ENCODE measurements around the gene MBD4. TPM values are rescaled to one million over a fixed set of nuclear protein-coding genes. Genes with fewer than 3 reads are reported as not detected.

The MBD4 gene
- total RNA-seq, 1 experiment from 2014 or later = 40.1 TPM

GRCh38 chr3:129463094-129463493 is 23.3 kb upstream of the MBD4 start:
- DNase-seq = no peak
- Histone ChIP-seq H3K4ac (ENCODE audit: low read depth, low read length) (no peak overlapping the region), H3K23me2 (ENCODE audit: insufficient read length, low read depth, low read length, poor library complexity, severe bottlenecking) (no peaks in the 10 kb centered on the region), H3K9ac (ENCODE audit: extremely low read depth, insufficient read length, low read length) (no peak overlapping the region), H2BK12ac (ENCODE audit: insufficient read length, low read depth, low read length) (no peak overlapping the region), H3K79me1 (ENCODE audit: insufficient read depth, low read depth, low read length, poor library complexity, severe bottlenecking) (no peaks in the 10 kb centered on the region), H3K23ac (ENCODE audit: insufficient read length, low read depth, low read length) (no peak overlapping the region), H2BK120ac (ENCODE audit: low read depth, low read length, poor library complexity, severe bottlenecking) (no peak overlapping the region), H3T11ph (ENCODE audit: low read length) (no peak overlapping the region), H3K9me3 (ENCODE audit: control insufficient read depth, low read depth, low read length) (no peaks in the 10 kb centered on the region), H3K4me1 (ENCODE audit: insufficient read depth, low read length) (no peaks in the 10 kb centered on the region), H3K56ac (ENCODE audit: insufficient read length, low read depth, low read length) (no peak overlapping the region), H3K27me3 (ENCODE audit: insufficient read depth, low read length) (no peaks in the 10 kb centered on the region), H3K18ac (ENCODE audit: insufficient read length, low read depth, low read length) (no peak overlapping the region), H3K4me2 (ENCODE audit: insufficient read depth, insufficient read length, low read length) (no peak overlapping the region), H2AK5ac (ENCODE audit: insufficient read length, low read length) (no peak overlapping the region), H4K8ac (replicated peaks; ENCODE audit: insufficient read length, low read depth, low read length) (no peak overlapping the region), H2BK5ac (ENCODE audit: insufficient read length, low read length) (no peak overlapping the region), H2AFZ (ENCODE audit: low read length) (no peak overlapping the region), H3K79me2 (ENCODE audit: insufficient read depth, low read length) (no peaks in the 10 kb centered on the region), H4K91ac (ENCODE audit: insufficient read length, low read depth, low read length) (no peak overlapping the region), H4K20me1 (ENCODE audit: control insufficient read depth, insufficient read depth, insufficient read length) (no peaks in the 10 kb centered on the region), H2BK15ac (ENCODE audit: low read depth, low read length) (no peak overlapping the region), H2BK20ac (ENCODE audit: low read depth, low read length, poor library complexity, severe bottlenecking) (no peak overlapping the region), H4K5ac (ENCODE audit: insufficient read length, low read depth, low read length) (no peak overlapping the region), H3K14ac (ENCODE audit: insufficient read depth, low read length) (no peak overlapping the region), H3K27ac (ENCODE audit: insufficient read length, low read depth, low read length) (no peak overlapping the region)
- Mint-ChIP-seq H3K4me1 (no peaks in the 10 kb centered on the region), H3K27ac (no peak overlapping the region), H3K9me3 (no peaks in the 10 kb centered on the region), H3K27me3 (ENCODE audit: low read depth) (no peaks in the 10 kb centered on the region), H3K4me3 (no peak overlapping the region), H3K36me3 (ENCODE audit: insufficient read depth in 1 of 3, low read depth in 3 of 3) (no peaks in the 10 kb centered on the region; a peak in 2 of 7 replicates)
- WGBS (ENCODE audit: extremely low coverage, insufficient read length, low lambda C conversion rate) = no CpG with 5 or more reads among the region's 3 CpGs
- TF ChIP-seq CTCF (conservative IDR thresholded peaks at IDR 0.05) = no peak

Data from H9 (cell line).